ENCODE results near the gene TGFBR3L.
"Not testable (repeated sequence)": the region's sequence is repeated elsewhere in the genome, so short reads cannot be mapped to it uniquely, and the experiment has no call there.

TGFBR3L gene

DNA sequence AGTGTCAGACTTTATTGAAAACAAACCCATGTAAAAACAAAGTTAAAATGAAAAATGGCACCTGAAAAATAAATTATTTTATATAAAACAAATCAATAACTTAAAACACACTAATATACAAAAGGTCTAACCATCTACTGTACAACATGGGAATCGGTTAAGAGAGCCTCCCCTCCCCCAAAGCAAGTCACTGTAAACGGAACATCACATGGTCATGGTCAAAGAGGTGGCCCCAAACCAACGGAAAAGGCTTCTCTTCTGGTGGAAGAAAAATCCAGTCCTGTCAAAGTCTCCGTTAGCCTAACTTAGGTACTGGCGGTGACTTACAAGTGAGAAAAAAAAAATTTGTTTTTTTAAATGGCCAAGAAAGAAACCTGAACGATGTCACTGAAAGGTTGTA is 44.6 kb downstream of the TGFBR3L start:
- no peak for DNase-seq (ENCODE audit: low read depth in 2 of 2)

DNA sequence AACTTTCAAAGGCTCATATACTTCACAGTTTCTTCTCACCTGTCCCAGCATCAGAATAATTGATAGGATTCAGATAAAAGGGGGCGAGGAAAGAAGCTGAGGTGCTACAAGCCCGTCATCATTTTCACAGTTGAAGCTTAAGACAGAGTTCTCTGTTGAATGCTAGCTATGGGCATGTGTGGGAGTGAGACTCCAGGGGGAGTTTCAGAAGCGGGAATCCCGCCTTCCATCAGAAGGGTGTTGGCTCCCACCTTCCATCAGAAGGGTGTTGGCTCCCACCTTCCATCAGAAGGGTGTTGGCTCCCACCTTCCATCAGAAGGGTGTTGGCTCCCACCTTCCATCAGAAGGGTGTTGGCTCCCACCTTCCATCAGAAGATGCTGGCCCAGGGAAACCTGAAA is 46.5 kb downstream of the TGFBR3L start:
- DNase-seq (ENCODE audit: low read depth in 2 of 2), result not testable (repeated sequence)

DNA sequence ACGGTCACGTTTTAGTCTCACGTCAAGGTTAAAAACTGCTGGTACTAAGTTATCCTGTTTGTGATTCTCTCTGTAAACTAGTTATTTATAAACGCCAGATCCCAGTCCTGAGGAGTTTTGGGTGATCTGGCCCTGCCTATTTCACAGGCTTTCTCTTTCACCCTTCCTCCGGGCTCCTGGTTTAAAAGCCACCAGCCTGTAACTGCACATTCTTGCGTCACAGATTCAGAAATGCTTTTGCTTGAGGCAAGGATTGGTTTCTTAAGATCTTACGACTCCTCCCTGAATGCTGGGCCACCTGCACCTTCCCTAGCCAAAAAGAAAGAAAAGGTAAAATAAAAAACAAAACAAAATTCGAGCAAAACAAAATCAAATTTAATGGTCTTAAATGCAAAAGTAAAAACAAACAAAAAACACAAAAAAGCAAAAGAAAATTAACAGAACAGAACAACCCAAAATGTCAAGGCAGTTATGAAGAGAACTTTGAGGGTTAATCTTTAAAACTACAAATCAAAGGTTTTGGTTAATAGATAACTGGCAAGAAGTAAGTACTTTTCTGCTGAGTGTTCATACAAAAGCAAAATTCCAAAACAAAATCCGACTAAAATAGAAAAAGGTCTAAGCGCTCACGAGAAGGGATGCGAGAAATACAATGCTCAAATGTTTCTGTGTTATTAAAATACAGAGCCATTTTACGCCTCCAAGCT is 47.4 kb downstream of the TGFBR3L start:
- DNase-seq (ENCODE audit: low read depth in 2 of 2), result no peak

DNA sequence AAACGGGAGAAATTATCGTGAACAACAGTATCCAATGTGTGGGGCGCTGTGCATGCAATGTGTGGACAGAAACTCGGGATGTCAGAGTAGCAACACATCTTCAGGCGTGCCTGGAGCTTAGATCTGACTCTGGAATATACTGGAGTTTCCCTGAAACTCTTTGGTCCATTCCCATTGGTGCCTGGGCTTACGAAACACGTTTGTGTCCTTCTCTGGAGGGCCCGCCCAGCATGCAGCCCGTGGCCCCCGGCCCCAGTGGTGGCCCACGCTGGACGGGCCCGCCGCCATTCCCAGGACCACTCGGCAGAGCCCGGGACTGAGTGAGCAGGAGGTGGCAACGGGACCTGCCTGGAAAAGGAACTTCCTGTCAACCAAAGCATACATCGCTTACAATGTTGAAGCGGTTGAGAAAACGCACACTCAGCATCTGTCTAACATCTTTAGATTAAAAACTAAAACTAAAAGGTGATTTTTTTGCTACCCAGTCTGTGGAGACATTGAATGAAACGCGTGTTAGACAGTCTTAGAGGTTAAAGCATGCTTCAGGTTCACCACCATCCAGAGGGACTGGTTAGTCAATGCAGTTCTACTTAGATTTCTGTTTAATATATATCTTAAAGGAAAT is 48.1 kb downstream of the TGFBR3L start:
- DNase-seq (ENCODE audit: low read depth in 2 of 2), result no peak

DNA sequence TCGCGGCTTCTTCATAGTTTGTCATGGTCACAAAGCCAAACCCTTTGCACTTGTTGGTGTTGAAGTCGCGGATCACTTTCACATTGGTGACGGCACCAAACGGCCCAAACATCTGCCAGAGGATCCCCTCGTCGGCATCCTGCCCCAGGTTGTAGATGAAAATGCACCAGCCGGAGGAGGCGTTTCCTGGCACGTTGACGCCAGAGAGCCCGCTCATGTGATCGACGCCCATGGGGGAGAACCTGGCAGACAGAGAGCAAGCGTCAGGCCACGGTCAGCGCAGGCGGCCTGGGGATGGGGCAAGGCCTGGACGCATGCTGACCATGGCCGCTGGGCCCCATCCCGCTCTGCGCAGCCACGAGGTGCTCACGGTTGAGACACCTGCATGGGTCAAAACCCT is 48.9 kb downstream of the TGFBR3L start:
- no peak for DNase-seq (ENCODE audit: low read depth in 2 of 2)

DNA sequence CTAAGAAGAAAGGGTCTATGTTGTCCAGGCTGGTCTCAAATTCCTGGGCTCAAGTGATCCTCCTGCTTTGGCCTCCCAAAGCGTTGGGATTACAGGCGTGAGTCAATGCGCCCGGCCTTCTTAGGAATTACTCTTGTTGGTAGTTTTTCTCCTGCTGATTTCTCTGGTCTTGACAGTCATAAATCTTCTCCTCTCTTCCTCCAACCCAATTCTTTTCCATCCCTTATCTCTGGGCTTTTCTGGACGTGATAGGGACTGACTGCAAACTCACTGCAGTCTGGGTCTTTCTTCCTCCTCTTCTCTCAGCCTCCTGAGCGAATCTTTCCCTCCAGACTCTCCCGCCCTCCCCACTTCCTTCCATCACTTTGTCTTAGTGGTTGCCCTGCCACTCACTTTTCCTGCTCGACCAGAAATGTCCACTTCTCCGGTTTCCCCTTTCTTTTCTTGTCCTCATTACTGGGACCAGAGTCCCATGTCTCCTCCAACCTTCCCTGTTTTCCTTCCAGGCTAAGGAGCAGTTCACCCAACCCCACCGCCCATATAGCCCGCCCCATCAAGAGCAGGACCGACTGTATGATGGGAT is 50.7 kb downstream of the TGFBR3L start:
- no peak for DNase-seq (ENCODE audit: low read depth in 2 of 2)

DNA sequence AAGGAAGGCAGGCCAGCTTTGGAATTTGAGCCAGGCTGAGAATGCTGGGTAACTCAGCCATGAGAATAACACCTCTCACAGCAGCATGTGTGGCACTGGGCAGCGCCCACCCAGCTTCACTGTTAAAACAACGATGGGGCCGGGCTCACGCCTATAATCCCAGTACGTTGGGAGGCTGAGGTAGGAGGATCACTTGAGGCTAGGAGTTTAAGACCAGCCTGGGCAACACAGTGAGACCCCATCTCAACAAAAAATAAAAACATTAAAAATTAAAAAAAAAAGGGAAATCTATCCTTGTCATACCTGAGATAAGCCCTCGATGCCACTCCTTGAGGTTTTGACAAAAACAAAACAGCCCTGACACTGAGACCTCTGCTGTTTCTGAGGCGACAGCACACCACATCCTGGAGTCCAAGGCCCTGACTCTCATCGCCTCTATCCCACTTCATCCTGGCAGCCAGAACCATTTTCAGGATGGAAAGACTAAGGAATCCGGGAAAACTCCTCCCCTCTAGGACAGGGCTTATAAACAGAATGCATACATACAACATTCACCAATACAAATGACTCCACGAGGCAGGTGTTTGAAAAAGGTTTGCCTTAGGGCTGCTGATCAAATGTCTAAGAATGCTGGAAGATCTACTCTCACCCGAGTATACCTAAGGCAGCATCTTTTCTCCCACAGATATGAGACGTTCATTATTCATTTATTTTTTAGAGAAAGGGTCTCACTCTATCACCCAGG is 51.5 kb downstream of the TGFBR3L start:
- no peak for DNase-seq (ENCODE audit: low read depth in 2 of 2)

DNA sequence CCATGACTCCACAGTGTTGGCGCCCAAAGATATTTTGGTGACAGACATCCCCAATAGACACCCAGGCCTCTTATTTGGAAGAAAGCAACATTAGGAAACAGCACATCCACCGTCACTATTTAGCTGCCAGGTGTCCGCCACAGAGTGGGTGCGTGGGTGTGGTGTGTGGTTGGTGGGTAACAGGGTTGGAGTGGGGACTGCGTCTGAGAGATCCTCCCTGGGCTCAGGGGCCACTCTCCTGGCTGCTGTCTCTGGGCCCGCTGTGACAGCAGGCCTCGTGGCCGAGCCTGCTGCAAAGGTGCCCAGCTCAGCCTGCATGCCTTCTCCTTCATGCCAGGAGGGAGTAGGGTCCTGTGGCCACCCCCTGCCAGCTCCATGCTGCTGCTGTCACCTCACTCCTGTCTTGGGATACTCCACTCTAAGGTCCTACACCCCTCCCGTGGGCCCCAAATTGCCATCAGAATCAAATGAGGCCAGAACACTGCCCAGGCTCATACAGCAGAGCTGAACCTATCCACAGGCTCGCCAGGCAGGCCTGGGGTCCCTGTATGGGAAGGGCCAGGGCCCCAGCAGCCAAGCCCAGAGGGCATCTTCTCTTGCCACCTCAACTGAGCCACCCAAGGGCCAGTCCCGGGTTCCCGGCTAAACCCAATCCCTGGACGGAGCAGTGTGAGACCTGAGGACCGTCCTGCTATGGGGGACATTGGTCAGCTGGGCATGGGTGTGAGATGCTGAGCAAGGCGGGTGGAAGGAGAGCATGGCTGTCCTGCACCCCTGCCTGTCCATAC is 53.6 kb downstream of the TGFBR3L start:
- DNase-seq (ENCODE audit: low read depth in 2 of 2), result no peak

All from stimulated activated CD8-positive, alpha-beta memory T cell treated with anti-CD3 and anti-CD28 coated beads, Interleukin-15, amount 100 ng/mL, for 48 hours (primary cell).